Astrocyte (in vitro differentiated cells and primary cell): ENCODE results near the gene ERVMER34-1. TPM values are rescaled to one million over a fixed set of nuclear protein-coding genes. Genes with fewer than 3 reads are reported as not detected.

ENCODE experiments used
- DNase-seq: peaks from one replicate; pipeline ENCODE4 v3.0.0-alpha.2; 2010; ENCODE audit warnings: low read depth
- FAIRE-seq: peaks from 2 replicates; lab custom pipeline; 2011; peaks lifted over from hg19 to GRCh38; lab: Jason Lieb, UNC
- H2AFZ ChIP-seq: 2 replicates; pipeline ENCODE4 v1.6.0; 2012; ENCODE audit warnings: low read depth, low read length, inconsistent platforms
- H3K27ac ChIP-seq: 2 replicates; pipeline ENCODE4 v1.5.1; 2011; ENCODE audit warnings: low read depth, low read length, inconsistent platforms
- H3K27me3 ChIP-seq: 2 replicates; pipeline ENCODE4 v1.6.0; 2011; ENCODE audit warnings: low read length, inconsistent platforms; ENCODE audit not compliant: insufficient read depth
- H3K36me3 ChIP-seq: 2 replicates; pipeline ENCODE4 v1.5.1; 2011; ENCODE audit warnings: low read length, inconsistent platforms; ENCODE audit not compliant: insufficient read depth
- H3K4me1 ChIP-seq: 2 replicates; pipeline ENCODE4 v1.5.1; 2011; ENCODE audit warnings: low read length, inconsistent platforms; ENCODE audit not compliant: insufficient read depth
- H3K4me2 ChIP-seq: 2 replicates; pipeline ENCODE4 v1.6.0; 2012; ENCODE audit warnings: low read length, inconsistent platforms
- H3K4me3 ChIP-seq: 2 replicates; pipeline ENCODE4 v1.5.1; 2011; ENCODE audit warnings: low read depth, mild to moderate bottlenecking, low read length, inconsistent platforms; ENCODE audit not compliant: insufficient read depth
- H3K79me2 ChIP-seq: 2 replicates; pipeline ENCODE4 v1.6.0; 2012; ENCODE audit warnings: mild to moderate bottlenecking, low read length, inconsistent platforms; ENCODE audit not compliant: insufficient read depth
- H3K9ac ChIP-seq: 2 replicates; pipeline ENCODE4 v1.6.0; 2012; ENCODE audit warnings: mild to moderate bottlenecking, low read length, inconsistent platforms
- H3K9me3 ChIP-seq: 2 replicates; pipeline ENCODE4 v1.5.1; 2012; ENCODE audit warnings: low read depth, mild to moderate bottlenecking, low read length, inconsistent platforms; ENCODE audit not compliant: insufficient read depth
- H4K20me1 ChIP-seq: 2 replicates; pipeline ENCODE4 v1.6.0; 2012; ENCODE audit warnings: low read length, inconsistent platforms; ENCODE audit not compliant: insufficient read depth
- H3K27ac Mint-ChIP-seq: one replicate; pipeline ENCODE4 v1.8.0; 2021; ENCODE audit warnings: mild to moderate bottlenecking, mixed read lengths; ENCODE audit not compliant: unreplicated experiment
- H3K27me3 Mint-ChIP-seq: one replicate; pipeline ENCODE4 v1.8.0; 2021; ENCODE audit warnings: low read depth, mixed read lengths; ENCODE audit not compliant: unreplicated experiment
- H3K36me3 Mint-ChIP-seq: one replicate; pipeline ENCODE4 v1.8.0; 2021; ENCODE audit warnings: low read depth, mixed read lengths; ENCODE audit not compliant: unreplicated experiment
- H3K4me1 Mint-ChIP-seq: one replicate; pipeline ENCODE4 v1.8.0; 2021; ENCODE audit warnings: low read depth, mixed read lengths; ENCODE audit not compliant: unreplicated experiment
- H3K4me3 Mint-ChIP-seq: one replicate; pipeline ENCODE4 v1.8.0; 2021; ENCODE audit warnings: mild to moderate bottlenecking, moderate library complexity, mixed read lengths; ENCODE audit not compliant: unreplicated experiment
- H3K9me3 Mint-ChIP-seq: one replicate; pipeline ENCODE4 v1.8.0; 2021; ENCODE audit warnings: mild to moderate bottlenecking, mixed read lengths; ENCODE audit not compliant: unreplicated experiment
- CTCF ChIP-seq: IDR thresholded peaks from 2 replicates; pipeline ENCODE4 v1.5.1; 2011; ENCODE audit warnings: low read depth, mild to moderate bottlenecking, inconsistent platforms, low read length, moderate library complexity; ENCODE audit not compliant: insufficient read depth
- EZH2 ChIP-seq: IDR thresholded peaks from 2 replicates; pipeline ENCODE4 v1.6.1; 2012; ENCODE audit warnings: mild to moderate bottlenecking, low read length, inconsistent platforms; ENCODE audit not compliant: insufficient read depth
- total RNA-seq: library from RNA; stranded (reverse); gene quantifications from 2 replicates; pipeline ENCODE4 v1.2.1, GENCODE V29; 2021

ERVMER34-1 gene
- total RNA-seq, 1 donor from 2014 or later = 0.32 TPM

GRCh38 chr4:52716364-52717151 lies 34.7 kb downstream of the ERVMER34-1 start:
- H3K4me2 ChIP-seq = no peak overlapping the region
- H3K36me3 Mint-ChIP-seq = peaks cover 6% of the 10 kb centered on the region

GRCh38 chr4:52715914-52716313 lies 35.3 kb downstream of the ERVMER34-1 start:
- peaks cover 25% of the 10 kb centered on the region for H3K4me1 Mint-ChIP-seq
- no peak overlapping the region for H3K9ac ChIP-seq
- peaks cover 28% of the 10 kb centered on the region for H3K79me2 ChIP-seq
- H2AFZ ChIP-seq = no peak overlapping the region
- H3K27ac ChIP-seq = no peak overlapping the region
- TF ChIP-seq EZH2 (no peak), CTCF (no peak)
- H3K4me3 ChIP-seq = no peak overlapping the region
- no peaks in the 10 kb centered on the region for H3K9me3 ChIP-seq
- FAIRE-seq = no peak
- peaks cover 26% of the 10 kb centered on the region for H3K4me1 ChIP-seq
- H3K4me3 Mint-ChIP-seq = peak overlapping the region; percentile 35
- H3K4me2 ChIP-seq = peak overlapping the region; percentile 94
- peaks cover 31% of the 10 kb centered on the region for H3K36me3 ChIP-seq
- no peaks in the 10 kb centered on the region for H3K27me3 ChIP-seq
- H3K36me3 Mint-ChIP-seq = peaks cover 6% of the 10 kb centered on the region
- no peak for DNase-seq
- H3K27ac Mint-ChIP-seq = no peak overlapping the region
- peaks cover 11% of the 10 kb centered on the region for H4K20me1 ChIP-seq
- no peaks in the 10 kb centered on the region for H3K9me3 Mint-ChIP-seq
- H3K27me3 Mint-ChIP-seq = no peaks in the 10 kb centered on the region

More at GRCh38 chr4:52716364-52717151, 34.7 kb downstream of the ERVMER34-1 start:
- Histone ChIP-seq H3K79me2 (peaks cover 28% of the 10 kb centered on the region), H2AFZ (no peak overlapping the region), H3K4me1 (peaks cover 26% of the 10 kb centered on the region), H3K9ac (no peak overlapping the region), H3K4me3 (no peak overlapping the region), H3K27ac (no peak overlapping the region), H3K36me3 (peaks cover 31% of the 10 kb centered on the region), H4K20me1 (peaks cover 11% of the 10 kb centered on the region), H3K27me3 (no peaks in the 10 kb centered on the region), H3K9me3 (no peaks in the 10 kb centered on the region)
- peaks cover 25% of the 10 kb centered on the region for H3K4me1 Mint-ChIP-seq
- H3K27ac Mint-ChIP-seq = no peak overlapping the region
- H3K9me3 Mint-ChIP-seq = no peaks in the 10 kb centered on the region
- H3K27me3 Mint-ChIP-seq = no peaks in the 10 kb centered on the region
- H3K4me3 Mint-ChIP-seq = no peak overlapping the region
- TF ChIP-seq CTCF (no peak), EZH2 (no peak)
- FAIRE-seq (no peak), DNase-seq (no peak)
